Astrocyte (in vitro differentiated cells and primary cell): ENCODE results near the gene MMAB.

Experiments used
- EZH2 ChIP-seq: IDR thresholded peaks from 2 replicates; pipeline ENCODE4 v1.6.1; 2012; ENCODE audit warnings: mild to moderate bottlenecking, low read length, inconsistent platforms; ENCODE audit not compliant: insufficient read depth
- TF ChIP-seq, protein P1 (sequence below): IDR thresholded peaks from 2 replicates; pipeline ENCODE4 v1.5.1; 2011; ENCODE audit warnings: low read depth, mild to moderate bottlenecking, inconsistent platforms, low read length, moderate library complexity; ENCODE audit not compliant: insufficient read depth

DNA sequence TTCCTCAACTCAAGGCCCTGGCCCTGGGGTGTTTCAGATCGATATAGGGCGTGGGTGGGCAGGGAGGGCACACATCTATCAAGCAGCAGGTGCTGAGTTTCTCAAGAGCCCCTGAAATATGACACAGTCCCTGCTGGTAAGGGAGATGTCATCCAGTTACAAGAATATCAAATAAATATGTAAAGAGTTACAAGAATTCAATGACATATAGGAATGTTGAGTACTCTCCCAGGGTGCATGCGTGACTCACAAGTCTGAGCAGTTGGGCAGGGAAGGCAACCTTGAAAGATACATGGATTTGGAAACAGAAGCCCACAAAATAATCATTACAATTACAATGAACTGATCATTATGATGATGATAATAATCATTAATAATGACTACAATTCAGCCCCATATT is 35.5 kb upstream of the MMAB start:
- TF ChIP-seq, protein P1, sequence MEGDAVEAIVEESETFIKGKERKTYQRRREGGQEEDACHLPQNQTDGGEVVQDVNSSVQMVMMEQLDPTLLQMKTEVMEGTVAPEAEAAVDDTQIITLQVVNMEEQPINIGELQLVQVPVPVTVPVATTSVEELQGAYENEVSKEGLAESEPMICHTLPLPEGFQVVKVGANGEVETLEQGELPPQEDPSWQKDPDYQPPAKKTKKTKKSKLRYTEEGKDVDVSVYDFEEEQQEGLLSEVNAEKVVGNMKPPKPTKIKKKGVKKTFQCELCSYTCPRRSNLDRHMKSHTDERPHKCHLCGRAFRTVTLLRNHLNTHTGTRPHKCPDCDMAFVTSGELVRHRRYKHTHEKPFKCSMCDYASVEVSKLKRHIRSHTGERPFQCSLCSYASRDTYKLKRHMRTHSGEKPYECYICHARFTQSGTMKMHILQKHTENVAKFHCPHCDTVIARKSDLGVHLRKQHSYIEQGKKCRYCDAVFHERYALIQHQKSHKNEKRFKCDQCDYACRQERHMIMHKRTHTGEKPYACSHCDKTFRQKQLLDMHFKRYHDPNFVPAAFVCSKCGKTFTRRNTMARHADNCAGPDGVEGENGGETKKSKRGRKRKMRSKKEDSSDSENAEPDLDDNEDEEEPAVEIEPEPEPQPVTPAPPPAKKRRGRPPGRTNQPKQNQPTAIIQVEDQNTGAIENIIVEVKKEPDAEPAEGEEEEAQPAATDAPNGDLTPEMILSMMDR: no peak
- no peak for TF ChIP-seq EZH2
